OCI-LY1 (cell line): ENCODE results near the gene UBC.

Experiments
- H2AFZ ChIP-seq: fragments of 200-600 bp; sonication (generic), shearing (Covaris generic); 2 replicates; pipeline ENCODE4 v1.6.0; 2014; ENCODE audit warnings: antibody characterized with exemption, mild to moderate bottlenecking, low read length
- H3F3A ChIP-seq: fragments of 200-600 bp; sonication (generic), shearing (Covaris generic); 2 replicates; pipeline ENCODE4 v1.6.0; 2014; ENCODE audit warnings: mild to moderate bottlenecking, antibody characterized with exemption, low read length, moderate library complexity; ENCODE audit not compliant: insufficient read depth
- H3K27ac ChIP-seq: fragments of 200-600 bp; sonication (generic); 2 replicates; pipeline ENCODE4 v1.5.1; 2014; ENCODE audit warnings: low read length, mixed run types, mild to moderate bottlenecking, low read depth; ENCODE audit not compliant: poor library complexity, severe bottlenecking
- H3K27me3 ChIP-seq: fragments of 200-600 bp; sonication (generic); 2 replicates; pipeline ENCODE4 v1.6.0; 2014; ENCODE audit warnings: antibody characterized with exemption, mild to moderate bottlenecking, low read length, moderate library complexity; ENCODE audit not compliant: insufficient read depth
- H3K36me3 ChIP-seq: fragments of 200-600 bp; sonication (generic); 2 replicates; pipeline ENCODE4 v1.6.1; 2014; ENCODE audit warnings: mild to moderate bottlenecking, antibody characterized with exemption, low read length, moderate library complexity, mixed read lengths; ENCODE audit not compliant: insufficient read depth
- H3K4me1 ChIP-seq: fragments of 200-600 bp; sonication (generic); 2 replicates; pipeline ENCODE4 v1.5.1; 2014; ENCODE audit warnings: mild to moderate bottlenecking, low read length, moderate library complexity; ENCODE audit not compliant: insufficient read depth, severe bottlenecking
- H3K4me2 ChIP-seq: fragments of 200-600 bp; sonication (generic), shearing (Covaris generic); 2 replicates; pipeline ENCODE4 v1.6.1; 2014; ENCODE audit warnings: low read length
- H3K4me3 ChIP-seq: fragments of 200-600 bp; sonication (generic); 2 replicates; pipeline ENCODE4 v1.5.1; 2014; ENCODE audit warnings: low read length, low read depth, mild to moderate bottlenecking, mixed read lengths; ENCODE audit not compliant: poor library complexity, severe bottlenecking
- H3K79me2 ChIP-seq: fragments of 200-600 bp; shearing (Covaris generic); 2 replicates; pipeline ENCODE4 v1.6.1; 2016; ENCODE audit warnings: mixed run types, low read length, mixed read lengths; ENCODE audit not compliant: insufficient read depth
- H3K9ac ChIP-seq: fragments of 200-600 bp; sonication (generic), shearing (Covaris generic); 2 replicates; pipeline ENCODE4 v1.6.1; 2014; ENCODE audit warnings: mild to moderate bottlenecking, low read length, mixed read lengths
- H3K9me2 ChIP-seq: fragments of 200-600 bp; sonication (generic), shearing (Covaris generic); 2 replicates; pipeline ENCODE4 v1.6.1; 2014; ENCODE audit warnings: low read depth, mild to moderate bottlenecking, low read length, mixed read lengths
- H3K9me3 ChIP-seq: fragments of 200-600 bp; shearing (Covaris generic); 2 replicates; pipeline ENCODE4 v1.6.1; 2014; ENCODE audit warnings: low read length, mixed read lengths
- H4K20me1 ChIP-seq: fragments of 200-600 bp; sonication (generic), shearing (Covaris generic); 2 replicates; pipeline ENCODE4 v1.6.0; 2016; ENCODE audit warnings: mild to moderate bottlenecking, low read length; ENCODE audit not compliant: insufficient read depth
- CTCF ChIP-seq: fragments of 200-600 bp; sonication (generic), shearing (Covaris generic); IDR thresholded peaks from 2 replicates; pipeline ENCODE4 v1.5.1; 2017; ENCODE audit warnings: mild to moderate bottlenecking, antibody characterized with exemption, low read length, moderate library complexity, mixed read lengths
- EZH2 ChIP-seq: fragments of 200-600 bp; sonication (generic), shearing (Covaris generic); IDR thresholded peaks from 2 replicates; pipeline ENCODE4 v1.8.0; 2017; ENCODE audit warnings: borderline replicate concordance, mixed run types, mild to moderate bottlenecking, antibody characterized with exemption, low read length, moderate library complexity, mixed read lengths

The UBC gene

GRCh38 chr12:124923905-124924734, 9.7 kb upstream of the UBC start:
- no peak overlapping the region for H3K4me3 ChIP-seq
- H4K20me1 ChIP-seq = no peaks in the 10 kb centered on the region
- peaks cover 46% of the 10 kb centered on the region for H3K4me1 ChIP-seq
- H3K36me3 ChIP-seq = no peaks in the 10 kb centered on the region
- no peaks in the 10 kb centered on the region for H3K9me2 ChIP-seq
- H3K27ac ChIP-seq = peak overlapping the region; percentile 34
- H3K9me3 ChIP-seq = no peaks in the 10 kb centered on the region
- no peak overlapping the region for H3K4me2 ChIP-seq
- H3K9ac ChIP-seq = no peak overlapping the region
- no peak for TF ChIP-seq CTCF
- no peak for TF ChIP-seq EZH2
- H3K27me3 ChIP-seq = no peaks in the 10 kb centered on the region
- H3F3A ChIP-seq = no peaks in the 10 kb centered on the region
- no peaks in the 10 kb centered on the region for H3K79me2 ChIP-seq
- H2AFZ ChIP-seq = no peak overlapping the region

- Histone ChIP-seq H3K9ac (peak overlapping the region; percentile 73), H3K4me2 (peak overlapping the region; percentile 89), H3K79me2 (no peaks in the 10 kb centered on the region), H3K9me3 (no peaks in the 10 kb centered on the region), H3K36me3 (no peaks in the 10 kb centered on the region), H3K27ac (peak overlapping the region; percentile 100), H3K4me3 (peak overlapping the region; percentile 59), H3K4me1 (peaks cover 61% of the 10 kb centered on the region), H4K20me1 (no peaks in the 10 kb centered on the region), H3F3A (peaks cover 21% of the 10 kb centered on the region), H2AFZ (no peak overlapping the region), H3K27me3 (no peaks in the 10 kb centered on the region), H3K9me2 (no peaks in the 10 kb centered on the region)
- TF ChIP-seq EZH2 (no peak), CTCF (peak; percentile 22; the same call in 1 of the 2 replicates)
Measured at GRCh38 chr12:124921200-124922031, 7.0 kb upstream of the UBC start.

GRCh38 chr12:124920353-124920935, 6.0 kb upstream of the UBC start:
- Histone ChIP-seq H3F3A (peaks cover 28% of the 10 kb centered on the region), H3K4me3 (peak overlapping the region; percentile 59), H3K27me3 (no peaks in the 10 kb centered on the region), H3K4me1 (peaks cover 71% of the 10 kb centered on the region), H3K79me2 (peaks cover 3% of the 10 kb centered on the region; the same call in 1 of the 2 replicates), H3K9me3 (no peaks in the 10 kb centered on the region), H3K36me3 (no peaks in the 10 kb centered on the region), H3K9ac (peak overlapping the region; percentile 98), H3K27ac (peak overlapping the region; percentile 100), H3K9me2 (no peaks in the 10 kb centered on the region), H2AFZ (no peak overlapping the region), H4K20me1 (no peaks in the 10 kb centered on the region), H3K4me2 (peak overlapping the region; percentile 89)
- TF ChIP-seq CTCF = no peak
- TF ChIP-seq EZH2 = no peak
